Measurements from ENCODE around the gene ZBTB45. TPM values are rescaled to one million over a fixed set of nuclear protein-coding genes. Genes with fewer than 3 reads are reported as not detected.

The ZBTB45 gene
- total and polyA plus RNA-seq, 9 of the 15 experiments (the other 6 are each of a cell fraction or from before 2014, with no cell fraction given) = 0.08 to 16.1 (median 1.8) TPM

DNA sequence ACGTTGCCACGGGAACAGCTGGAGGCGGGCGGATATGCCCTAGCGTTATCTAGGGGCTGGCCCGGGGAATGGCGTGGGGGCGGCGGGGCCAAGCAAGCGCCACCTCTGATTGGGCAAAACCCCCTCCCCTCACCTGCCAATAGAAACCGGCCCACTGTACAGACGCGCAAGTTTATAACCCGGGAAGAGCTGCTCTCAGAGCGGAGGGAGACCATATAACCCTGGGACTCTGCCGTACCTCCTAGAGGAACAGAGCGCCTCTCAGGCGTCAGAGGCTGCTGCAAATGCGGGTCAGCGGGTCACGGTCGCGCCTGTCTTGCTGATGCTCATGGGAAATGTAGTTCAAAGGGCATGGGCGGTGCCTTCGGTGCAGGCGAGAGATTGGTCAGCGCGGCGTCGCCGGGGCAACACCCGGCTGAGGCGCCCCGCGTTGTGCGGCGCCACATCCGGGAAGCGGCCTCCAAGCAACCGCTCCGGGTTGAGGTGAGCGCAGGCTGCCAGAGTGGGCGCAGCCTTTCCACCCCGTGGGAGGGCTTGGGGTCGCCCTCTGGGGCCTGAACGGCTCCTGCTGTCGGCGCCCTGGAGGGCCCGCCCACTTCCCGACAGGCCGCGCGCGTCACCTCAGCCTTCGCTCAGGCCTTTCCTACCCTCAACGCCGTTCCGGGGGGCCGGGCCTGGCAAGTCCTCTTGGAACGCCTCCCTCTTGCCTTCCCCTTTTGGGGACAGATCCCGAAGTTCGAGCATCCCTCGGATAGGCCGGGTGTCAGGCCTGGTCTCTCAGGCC, 43.7 kb downstream of the ZBTB45 start, which contains the start of gene ZNF446 (continued):
- TF ChIP-seq, protein P1, sequence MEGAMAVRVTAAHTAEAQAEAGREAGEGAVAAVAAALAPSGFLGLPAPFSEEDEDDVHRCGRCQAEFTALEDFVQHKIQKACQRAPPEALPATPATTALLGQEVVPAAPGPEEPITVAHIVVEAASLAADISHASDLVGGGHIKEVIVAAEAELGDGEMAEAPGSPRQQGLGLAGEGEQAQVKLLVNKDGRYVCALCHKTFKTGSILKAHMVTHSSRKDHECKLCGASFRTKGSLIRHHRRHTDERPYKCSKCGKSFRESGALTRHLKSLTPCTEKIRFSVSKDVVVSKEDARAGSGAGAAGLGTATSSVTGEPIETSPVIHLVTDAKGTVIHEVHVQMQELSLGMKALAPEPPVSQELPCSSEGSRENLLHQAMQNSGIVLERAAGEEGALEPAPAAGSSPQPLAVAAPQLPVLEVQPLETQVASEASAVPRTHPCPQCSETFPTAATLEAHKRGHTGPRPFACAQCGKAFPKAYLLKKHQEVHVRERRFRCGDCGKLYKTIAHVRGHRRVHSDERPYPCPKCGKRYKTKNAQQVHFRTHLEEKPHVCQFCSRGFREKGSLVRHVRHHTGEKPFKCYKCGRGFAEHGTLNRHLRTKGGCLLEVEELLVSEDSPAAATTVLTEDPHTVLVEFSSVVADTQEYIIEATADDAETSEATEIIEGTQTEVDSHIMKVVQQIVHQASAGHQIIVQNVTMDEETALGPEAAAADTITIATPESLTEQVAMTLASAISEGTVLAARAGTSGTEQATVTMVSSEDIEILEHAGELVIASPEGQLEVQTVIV (CRISPR knock-in tag; IDR thresholded peaks at IDR 0.05; ENCODE audit: borderline replicate concordance) = peak; percentile 88
- TF ChIP-seq, protein P2, sequence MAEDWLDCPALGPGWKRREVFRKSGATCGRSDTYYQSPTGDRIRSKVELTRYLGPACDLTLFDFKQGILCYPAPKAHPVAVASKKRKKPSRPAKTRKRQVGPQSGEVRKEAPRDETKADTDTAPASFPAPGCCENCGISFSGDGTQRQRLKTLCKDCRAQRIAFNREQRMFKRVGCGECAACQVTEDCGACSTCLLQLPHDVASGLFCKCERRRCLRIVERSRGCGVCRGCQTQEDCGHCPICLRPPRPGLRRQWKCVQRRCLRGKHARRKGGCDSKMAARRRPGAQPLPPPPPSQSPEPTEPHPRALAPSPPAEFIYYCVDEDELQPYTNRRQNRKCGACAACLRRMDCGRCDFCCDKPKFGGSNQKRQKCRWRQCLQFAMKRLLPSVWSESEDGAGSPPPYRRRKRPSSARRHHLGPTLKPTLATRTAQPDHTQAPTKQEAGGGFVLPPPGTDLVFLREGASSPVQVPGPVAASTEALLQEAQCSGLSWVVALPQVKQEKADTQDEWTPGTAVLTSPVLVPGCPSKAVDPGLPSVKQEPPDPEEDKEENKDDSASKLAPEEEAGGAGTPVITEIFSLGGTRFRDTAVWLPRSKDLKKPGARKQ (CRISPR knock-in tag; IDR thresholded peaks at IDR 0.05) = no peak
- no peak for TF ChIP-seq ARNT (IDR thresholded peaks at IDR 0.05)
- peak; percentile 95 for TF ChIP-seq CCNT2 (IDR thresholded peaks at IDR 0.05; ENCODE audit: borderline replicate concordance, extremely low read depth, insufficient read length, low read depth, low read length)
- TF ChIP-seq SIN3A (IDR thresholded peaks at IDR 0.05; ENCODE audit: borderline replicate concordance in 2 of 2, control insufficient read depth in 1 of 2, low read depth in 2 of 2, low read length in 2 of 2) = peak; percentile 87 to 90
- TF ChIP-seq MAZ (CRISPR knock-in tag; conservative IDR thresholded peaks at IDR 0.05 in 1 of 2, IDR thresholded peaks at IDR 0.05 in 1 of 2) = peak; percentile 74 to 82; a peak in 3 of 4 replicates
- no peak for TF ChIP-seq MCM3 (IDR thresholded peaks at IDR 0.05)
- TF ChIP-seq, protein P3, sequence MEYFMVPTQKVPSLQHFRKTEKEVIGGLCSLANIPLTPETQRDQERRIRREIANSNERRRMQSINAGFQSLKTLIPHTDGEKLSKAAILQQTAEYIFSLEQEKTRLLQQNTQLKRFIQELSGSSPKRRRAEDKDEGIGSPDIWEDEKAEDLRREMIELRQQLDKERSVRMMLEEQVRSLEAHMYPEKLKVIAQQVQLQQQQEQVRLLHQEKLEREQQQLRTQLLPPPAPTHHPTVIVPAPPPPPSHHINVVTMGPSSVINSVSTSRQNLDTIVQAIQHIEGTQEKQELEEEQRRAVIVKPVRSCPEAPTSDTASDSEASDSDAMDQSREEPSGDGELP (CRISPR knock-in tag; IDR thresholded peaks at IDR 0.05; ENCODE audit: borderline replicate concordance) = peak; percentile 95
- TF ChIP-seq MEIS2 (IDR thresholded peaks at IDR 0.05; ENCODE audit: partially characterized antibody) = peak; percentile 45
- no peak for TF ChIP-seq ZNF778 (CRISPR knock-in tag; IDR thresholded peaks at IDR 0.05)
- no peak for TF ChIP-seq HNRNPH1 (optimal IDR thresholded peaks at IDR 0.05; ENCODE audit: low read depth, low read length)
- no peak for TF ChIP-seq NCOA4 (IDR thresholded peaks at IDR 0.05; ENCODE audit: partially characterized antibody)
- no peak for TF ChIP-seq SRSF7 (optimal IDR thresholded peaks at IDR 0.05; ENCODE audit: low read depth, low read length)
- 0 out of 2 replicates have a peak, but pooled peaks have one; percentile 24 for TF ChIP-seq GATA2 (CRISPR knock-in tag; IDR thresholded peaks at IDR 0.05)
- no peak for TF ChIP-seq KAT8 (IDR thresholded peaks at IDR 0.05; ENCODE audit: low read depth)
- TF ChIP-seq, protein P4, sequence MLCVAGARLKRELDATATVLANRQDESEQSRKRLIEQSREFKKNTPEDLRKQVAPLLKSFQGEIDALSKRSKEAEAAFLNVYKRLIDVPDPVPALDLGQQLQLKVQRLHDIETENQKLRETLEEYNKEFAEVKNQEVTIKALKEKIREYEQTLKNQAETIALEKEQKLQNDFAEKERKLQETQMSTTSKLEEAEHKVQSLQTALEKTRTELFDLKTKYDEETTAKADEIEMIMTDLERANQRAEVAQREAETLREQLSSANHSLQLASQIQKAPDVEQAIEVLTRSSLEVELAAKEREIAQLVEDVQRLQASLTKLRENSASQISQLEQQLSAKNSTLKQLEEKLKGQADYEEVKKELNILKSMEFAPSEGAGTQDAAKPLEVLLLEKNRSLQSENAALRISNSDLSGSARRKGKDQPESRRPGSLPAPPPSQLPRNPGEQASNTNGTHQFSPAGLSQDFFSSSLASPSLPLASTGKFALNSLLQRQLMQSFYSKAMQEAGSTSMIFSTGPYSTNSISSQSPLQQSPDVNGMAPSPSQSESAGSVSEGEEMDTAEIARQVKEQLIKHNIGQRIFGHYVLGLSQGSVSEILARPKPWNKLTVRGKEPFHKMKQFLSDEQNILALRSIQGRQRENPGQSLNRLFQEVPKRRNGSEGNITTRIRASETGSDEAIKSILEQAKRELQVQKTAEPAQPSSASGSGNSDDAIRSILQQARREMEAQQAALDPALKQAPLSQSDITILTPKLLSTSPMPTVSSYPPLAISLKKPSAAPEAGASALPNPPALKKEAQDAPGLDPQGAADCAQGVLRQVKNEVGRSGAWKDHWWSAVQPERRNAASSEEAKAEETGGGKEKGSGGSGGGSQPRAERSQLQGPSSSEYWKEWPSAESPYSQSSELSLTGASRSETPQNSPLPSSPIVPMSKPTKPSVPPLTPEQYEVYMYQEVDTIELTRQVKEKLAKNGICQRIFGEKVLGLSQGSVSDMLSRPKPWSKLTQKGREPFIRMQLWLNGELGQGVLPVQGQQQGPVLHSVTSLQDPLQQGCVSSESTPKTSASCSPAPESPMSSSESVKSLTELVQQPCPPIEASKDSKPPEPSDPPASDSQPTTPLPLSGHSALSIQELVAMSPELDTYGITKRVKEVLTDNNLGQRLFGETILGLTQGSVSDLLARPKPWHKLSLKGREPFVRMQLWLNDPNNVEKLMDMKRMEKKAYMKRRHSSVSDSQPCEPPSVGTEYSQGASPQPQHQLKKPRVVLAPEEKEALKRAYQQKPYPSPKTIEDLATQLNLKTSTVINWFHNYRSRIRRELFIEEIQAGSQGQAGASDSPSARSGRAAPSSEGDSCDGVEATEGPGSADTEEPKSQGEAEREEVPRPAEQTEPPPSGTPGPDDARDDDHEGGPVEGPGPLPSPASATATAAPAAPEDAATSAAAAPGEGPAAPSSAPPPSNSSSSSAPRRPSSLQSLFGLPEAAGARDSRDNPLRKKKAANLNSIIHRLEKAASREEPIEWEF (CRISPR knock-in tag; IDR thresholded peaks at IDR 0.05) = no peak

Measured in K562 (cell line).